T47D (cell line): ENCODE measurements around the gene VPS13A.
A peak's percentile ranks its signal among the peaks of the same experiment; 100 is the strongest.

Source experiments
- DNase-seq, 2 experiments: peaks; one replicate each; pipeline versions ENCODE4 v3.0.0 to v3.0.0-alpha.2; 2011 to 2012; ENCODE audit warnings: low read depth in 1 of 2, low spot score in 1 of 2
- JUND ChIP-seq: IDR thresholded peaks from 2 replicates; pipeline ENCODE4 v1.6.1; 2012; ENCODE audit warnings: low read depth
- in situ Hi-C: cut with HindIII; loops from 2 replicates; pipeline ENCODE4 v1.10.0; 2016; ENCODE audit warnings: low sequenced_read_pairs, low pct_unique_long_range_greater_than_20kb

VPS13A gene

GRCh38 chr9:77163884-77164283, 13.4 kb upstream of the VPS13A start:
- in situ Hi-C loops: no loop called here
- no peak for DNase-seq
- TF ChIP-seq JUND: no peak

GRCh38 chr9:77166193-77166592, 11.1 kb upstream of the VPS13A start:
- no peak for TF ChIP-seq JUND
- in situ Hi-C loops: no loop called here
- no peak for DNase-seq

- no peak for TF ChIP-seq JUND
- in situ Hi-C loops: no loop called here
- no peak for DNase-seq
Observed at GRCh38 chr9:77170991-77171699, 6.2 kb upstream of the VPS13A start.

GRCh38 chr9:77175151-77175550, 2.2 kb upstream of the VPS13A start:
- in situ Hi-C loops: no loop called here
- no peak for TF ChIP-seq JUND

GRCh38 chr9:77176106-77176505, 1.2 kb upstream of the VPS13A start:
- no peak for TF ChIP-seq JUND
- DNase-seq: no peak
- in situ Hi-C loops: no loop called here

More at GRCh38 chr9:77175151-77175550, 2.2 kb upstream of the VPS13A start:
- no peak for DNase-seq

- in situ Hi-C loops: no loop called here
- no peak for DNase-seq
- no peak for TF ChIP-seq JUND
Observed at GRCh38 chr9:77176686-77177142, 620 bp upstream of the VPS13A start.

GRCh38 chr9:77177894-77178794, 810 bp downstream of the VPS13A start:
- in situ Hi-C loops: no loop called here
- TF ChIP-seq JUND: no peak
- peak; percentile 14 to 20 for DNase-seq

- DNase-seq: no peak
- TF ChIP-seq JUND: no peak
- in situ Hi-C loops: no loop called here
Observed at GRCh38 chr9:77180056-77180455, 2.7 kb downstream of the VPS13A start.

- no peak for TF ChIP-seq JUND
- no peak for DNase-seq
- in situ Hi-C loops: no loop called here
Observed at GRCh38 chr9:77183581-77183980, 6.2 kb downstream of the VPS13A start.

GRCh38 chr9:77188242-77188641, 10.9 kb downstream of the VPS13A start:
- DNase-seq: no peak
- no peak for TF ChIP-seq JUND
- in situ Hi-C loops: no loop called here

- in situ Hi-C loops: no loop called here
- DNase-seq: no peak
- TF ChIP-seq JUND: no peak
Observed at GRCh38 chr9:77194423-77194822, 17.1 kb downstream of the VPS13A start.

- in situ Hi-C loops: no loop called here
- no peak for TF ChIP-seq JUND
- DNase-seq: no peak
Observed at GRCh38 chr9:77210116-77210515, 32.8 kb downstream of the VPS13A start.

GRCh38 chr9:77211561-77211960, 34.2 kb downstream of the VPS13A start:
- no peak for TF ChIP-seq JUND
- DNase-seq: no peak
- in situ Hi-C loops: no loop called here
